ENCODE results near the gene CLSTN2.

The CLSTN2 gene

GRCh38 chr3:140198242-140198641 lies 263.3 kb downstream of the CLSTN2 start:
- DNase-seq (ENCODE audit: extremely low read depth, low read depth) = no peak
- TF ChIP-seq CTCF (IDR thresholded peaks at IDR 0.05; ENCODE audit: low read depth, low read length) = no peak

- DNase-seq (ENCODE audit: extremely low read depth, low read depth) = no peak
- TF ChIP-seq CTCF (IDR thresholded peaks at IDR 0.05; ENCODE audit: low read depth, low read length) = no peak
Observed at GRCh38 chr3:140199008-140199407, 264.0 kb downstream of the CLSTN2 start.

GRCh38 chr3:140199743-140200142 lies 264.8 kb downstream of the CLSTN2 start:
- DNase-seq (ENCODE audit: extremely low read depth, low read depth) = no peak

GRCh38 chr3:140203510-140203909 lies 268.5 kb downstream of the CLSTN2 start:
- TF ChIP-seq CTCF (IDR thresholded peaks at IDR 0.05; ENCODE audit: low read depth, low read length) = no peak
- DNase-seq (ENCODE audit: extremely low read depth, low read depth) = no peak

More at GRCh38 chr3:140199743-140200142, 264.8 kb downstream of the CLSTN2 start:
- no peak for TF ChIP-seq CTCF (IDR thresholded peaks at IDR 0.05; ENCODE audit: low read depth, low read length)

DNA sequence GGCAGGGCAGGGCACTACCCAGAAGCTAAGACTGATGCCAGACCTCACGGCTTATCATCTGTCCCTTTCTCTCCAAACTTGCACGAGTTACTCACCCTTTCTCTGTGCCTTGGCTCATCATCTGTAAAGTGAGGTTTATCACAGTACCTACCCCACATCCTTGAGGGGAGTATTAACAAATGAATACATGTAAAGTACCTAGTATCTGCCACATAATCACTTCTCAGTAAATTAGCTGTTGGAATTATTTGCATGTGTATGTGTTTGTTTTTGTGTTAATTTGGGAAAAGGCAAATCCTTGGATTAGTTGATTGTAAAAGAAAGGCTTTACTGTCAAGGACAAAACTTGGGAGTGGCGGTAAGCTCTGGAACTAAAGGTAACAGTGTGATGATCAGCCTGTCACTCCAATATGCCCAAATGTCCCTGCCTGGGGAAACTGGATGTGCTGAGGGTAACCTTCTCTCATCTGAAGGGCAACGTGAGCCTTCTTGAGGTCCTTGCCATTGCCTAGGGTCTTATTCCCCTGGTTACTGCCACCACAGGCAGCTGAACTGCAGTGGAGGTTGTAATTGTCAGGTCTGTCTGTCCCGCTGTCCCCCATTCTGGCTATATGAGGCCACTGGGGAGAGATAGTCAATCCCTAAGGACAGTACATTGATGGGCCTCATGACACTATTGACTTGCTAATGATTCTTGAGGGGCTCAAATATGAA lies 269.4 kb downstream of the CLSTN2 start:
- no peak for TF ChIP-seq CTCF (IDR thresholded peaks at IDR 0.05; ENCODE audit: low read depth, low read length)
- no peak for DNase-seq (ENCODE audit: extremely low read depth, low read depth)

- DNase-seq (ENCODE audit: extremely low read depth, low read depth) = no peak
Observed at GRCh38 chr3:140205598-140205997, 270.6 kb downstream of the CLSTN2 start.

More at GRCh38 chr3:140205598-140205997, 270.6 kb downstream of the CLSTN2 start:
- TF ChIP-seq CTCF (IDR thresholded peaks at IDR 0.05; ENCODE audit: low read depth, low read length) = no peak
